Measurements from ENCODE around the gene NKAIN2.
"Not testable (repeated sequence)": the region's sequence is repeated elsewhere in the genome, so short reads cannot be mapped to it uniquely, and the experiment has no call there.

NKAIN2 gene

DNA sequence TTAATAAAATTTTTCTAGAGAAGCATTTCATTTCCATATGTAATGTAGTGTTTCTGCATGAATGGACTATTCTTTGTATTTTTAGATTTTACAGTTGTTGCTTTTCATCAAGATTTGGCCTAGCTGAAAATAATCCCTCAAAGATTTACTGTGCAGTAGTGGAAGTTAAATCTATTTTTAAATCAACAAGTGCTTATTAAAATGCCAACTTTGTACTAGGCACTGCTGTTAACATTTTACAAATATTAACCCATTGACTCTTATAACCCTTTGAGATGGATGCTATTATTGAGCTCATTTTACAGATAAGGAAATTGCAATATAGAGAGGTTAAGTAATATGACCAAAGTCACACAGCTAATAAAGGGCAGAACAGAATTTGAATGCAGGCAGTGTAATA lies 274.5 kb downstream of the NKAIN2 start:
- DNase-seq (ENCODE audit: low read depth in 2 of 2): no peak

DNA sequence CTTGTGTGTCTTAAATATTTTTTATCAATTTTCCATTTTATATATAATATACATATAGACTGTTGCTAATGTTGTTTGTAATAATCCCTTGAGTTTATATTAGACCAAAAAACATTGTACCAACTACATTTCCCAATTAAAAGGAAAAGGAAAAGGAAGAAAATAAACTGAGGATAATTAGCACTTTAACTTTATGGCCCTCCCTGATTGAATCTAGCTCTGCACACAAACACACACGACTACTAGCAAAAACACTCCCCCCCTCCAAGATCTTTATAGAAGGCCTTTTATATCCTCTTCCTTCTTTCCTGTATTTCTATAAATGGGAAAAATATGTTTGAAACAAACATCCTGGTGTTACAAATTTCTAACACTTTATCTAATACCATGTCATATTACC lies 276.8 kb downstream of the NKAIN2 start:
- DNase-seq (ENCODE audit: low read depth in 2 of 2): no peak

DNA sequence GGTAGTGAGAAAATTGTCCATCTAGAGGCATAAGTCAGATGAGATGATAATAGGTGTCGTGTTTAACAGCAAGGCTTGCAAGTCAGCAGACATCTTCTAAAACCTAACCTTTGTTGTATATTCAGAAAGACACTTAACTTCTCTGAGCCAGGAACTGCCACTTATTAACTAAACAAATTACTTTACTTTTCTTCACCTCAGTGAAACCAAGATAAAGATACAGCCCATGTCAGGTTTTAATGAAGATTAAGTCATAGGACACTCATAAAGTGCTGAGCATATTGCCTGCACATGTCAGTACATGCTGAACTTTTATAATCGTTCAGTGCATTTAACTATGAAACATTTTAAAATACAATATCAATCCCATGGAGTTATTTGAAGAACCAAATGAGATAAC lies 286.8 kb downstream of the NKAIN2 start:
- DNase-seq (ENCODE audit: low read depth in 2 of 2): no peak

GRCh38 chr6:124099520-124099919 lies 295.9 kb downstream of the NKAIN2 start:
- no peak for DNase-seq (ENCODE audit: low read depth in 2 of 2)

DNA sequence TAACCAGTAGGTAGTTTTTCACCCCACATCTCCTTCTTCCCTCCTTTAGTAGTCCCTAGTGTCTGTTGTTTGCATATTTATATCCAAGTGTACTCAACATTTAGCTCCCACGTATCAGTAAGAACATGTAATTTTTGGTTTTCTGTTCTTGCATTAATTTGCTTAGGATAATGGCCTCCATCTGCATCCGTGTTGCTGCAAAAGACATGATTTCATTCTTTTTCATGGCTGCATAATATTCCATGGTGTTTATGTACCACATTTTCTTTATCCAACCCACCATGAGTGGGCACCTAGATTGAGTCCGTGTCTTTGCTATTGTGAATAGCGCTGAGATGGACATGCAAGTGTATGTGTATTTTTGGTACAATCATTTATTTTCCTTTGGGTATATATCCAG lies 306.8 kb downstream of the NKAIN2 start:
- DNase-seq (ENCODE audit: low read depth in 2 of 2): no peak

DNA sequence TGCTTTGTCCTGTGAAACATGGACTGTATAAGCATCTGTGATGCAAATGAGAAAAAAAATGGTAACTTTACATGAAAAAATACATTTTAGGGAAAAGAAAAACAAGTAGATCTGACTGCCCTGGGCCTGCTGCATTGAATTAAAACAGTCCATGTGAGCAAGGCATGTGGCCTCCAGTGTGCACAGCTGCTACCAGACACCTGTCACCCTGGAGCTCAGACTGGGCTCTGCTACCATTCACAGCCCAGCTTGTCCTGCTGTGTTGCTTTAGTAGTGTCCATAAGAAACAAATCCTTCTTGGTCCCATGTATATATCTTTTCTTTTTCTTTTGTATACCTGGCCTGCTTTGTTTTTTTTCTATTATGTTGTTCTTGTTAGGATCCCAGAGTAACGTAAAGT lies 315.9 kb downstream of the NKAIN2 start:
- DNase-seq (ENCODE audit: low read depth in 2 of 2): no peak

GRCh38 chr6:124123617-124124209 lies 320.0 kb downstream of the NKAIN2 start:
- DNase-seq (ENCODE audit: low read depth in 2 of 2): no peak

- DNase-seq (ENCODE audit: low read depth in 2 of 2): no peak
Observed at GRCh38 chr6:124131259-124131658, 327.6 kb downstream of the NKAIN2 start.

DNA sequence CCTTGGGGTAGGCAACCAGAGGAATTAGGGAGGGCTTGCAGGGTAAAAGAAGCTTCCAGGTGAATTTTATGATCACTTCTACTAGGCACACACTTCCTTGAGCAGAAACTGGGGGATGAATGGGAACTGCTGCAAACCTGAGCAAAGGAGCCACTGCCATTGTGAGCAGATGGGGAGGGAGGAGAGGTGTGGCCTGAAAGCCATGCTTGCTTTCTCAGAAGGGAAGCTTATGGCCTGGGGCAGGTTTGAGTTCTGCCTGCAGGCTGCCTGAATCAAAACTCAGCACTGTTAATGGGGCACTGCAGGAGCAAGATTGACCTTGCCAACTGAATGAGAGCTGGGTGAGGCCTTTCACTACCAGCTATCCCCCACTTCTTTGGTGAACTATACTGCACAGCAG lies 328.1 kb downstream of the NKAIN2 start:
- no peak for DNase-seq (ENCODE audit: low read depth in 2 of 2)

GRCh38 chr6:124132256-124132655 lies 328.6 kb downstream of the NKAIN2 start:
- no peak for DNase-seq (ENCODE audit: low read depth in 2 of 2)

DNA sequence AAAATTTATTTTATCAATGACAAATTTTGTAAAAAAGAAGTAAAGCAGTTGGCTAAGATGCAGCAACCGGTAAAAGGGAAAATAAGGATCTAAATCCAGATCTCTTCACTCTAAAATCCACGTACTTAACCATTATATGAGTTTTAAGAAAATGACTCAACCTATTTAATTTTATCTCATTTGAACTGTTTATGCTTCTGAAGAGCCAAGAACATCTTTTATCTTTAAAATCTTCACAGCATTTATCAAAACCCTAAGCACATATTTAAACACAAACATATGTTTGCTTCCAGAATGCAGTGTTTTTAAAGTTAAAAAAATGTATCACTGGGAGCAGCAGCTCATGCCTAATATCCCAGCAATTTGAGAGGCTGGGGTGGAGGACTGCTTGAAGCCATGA lies 339.2 kb downstream of the NKAIN2 start:
- DNase-seq (ENCODE audit: low read depth in 2 of 2): no peak

GRCh38 chr6:124143435-124143834 lies 339.8 kb downstream of the NKAIN2 start:
- DNase-seq (ENCODE audit: low read depth in 2 of 2): no peak

DNA sequence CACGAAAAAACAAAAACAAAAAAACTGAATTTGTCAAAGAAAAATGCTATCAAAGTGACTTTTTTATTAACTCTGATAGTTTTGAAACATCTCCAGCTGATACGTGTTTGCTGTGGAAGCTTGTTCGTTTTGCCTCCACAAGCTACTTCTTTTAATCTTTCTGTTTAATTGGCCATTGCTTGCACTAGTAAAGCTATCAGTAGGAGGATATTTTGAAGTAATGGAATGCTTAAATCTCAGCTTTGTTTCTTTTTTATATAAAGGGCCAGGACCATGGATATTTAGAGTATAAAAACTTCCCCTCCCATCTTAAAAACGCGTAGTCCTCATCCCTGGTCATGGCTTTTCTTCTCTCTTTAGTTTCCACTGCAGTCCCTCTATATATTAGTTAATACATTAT lies 344.0 kb downstream of the NKAIN2 start:
- no peak for DNase-seq (ENCODE audit: low read depth in 2 of 2)

DNA sequence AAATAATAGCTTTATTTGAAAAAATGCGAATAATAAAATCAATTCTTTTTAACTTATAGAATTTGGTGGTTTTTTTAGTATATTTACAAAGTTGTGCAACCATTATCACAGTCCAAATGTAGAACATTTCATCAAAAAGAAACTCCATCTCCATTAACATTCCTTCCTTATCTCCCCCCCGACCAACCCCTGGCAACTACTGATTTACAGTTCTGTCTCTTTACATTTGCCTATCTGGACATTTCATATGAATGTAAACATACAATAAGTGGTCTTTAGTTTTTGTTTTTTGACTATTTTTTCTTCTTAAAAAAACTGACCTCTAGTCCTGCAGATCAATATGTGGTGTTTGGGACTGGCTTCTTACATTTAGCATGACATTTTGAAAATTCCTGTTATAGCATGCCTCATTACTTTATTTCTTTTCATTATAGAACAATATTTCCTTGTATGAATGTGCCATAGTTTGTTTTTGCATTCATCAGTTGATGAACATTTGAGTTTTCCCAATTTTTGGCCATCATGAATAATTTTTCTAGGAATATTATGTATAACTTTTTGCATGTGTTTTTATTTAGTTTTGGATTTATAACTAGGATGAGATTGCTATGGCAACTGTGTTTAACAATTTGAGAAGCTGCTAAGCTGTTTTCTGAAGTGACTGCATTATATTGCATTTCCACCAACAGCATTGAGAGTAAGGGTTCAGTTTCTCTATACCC lies 344.7 kb downstream of the NKAIN2 start:
- DNase-seq (ENCODE audit: low read depth in 2 of 2): no peak

DNA sequence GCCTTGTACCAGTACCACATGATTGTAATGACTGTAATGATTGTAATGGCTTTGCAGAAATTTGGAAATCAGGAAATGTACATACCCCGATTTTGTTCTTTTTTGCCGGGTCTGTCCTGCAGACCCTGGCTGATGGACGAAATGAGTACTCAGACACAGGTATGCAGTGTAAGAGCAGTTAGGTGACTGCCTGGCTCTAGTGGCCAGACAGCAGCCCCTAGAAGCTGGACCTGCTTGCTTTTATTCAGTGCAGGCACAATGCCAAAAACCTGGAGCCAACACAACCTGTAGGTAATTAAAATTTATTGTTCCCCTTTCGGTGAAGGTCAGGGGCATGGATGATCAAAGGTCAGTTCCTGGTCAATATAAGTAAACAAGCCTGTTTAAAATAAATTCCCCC lies 346.0 kb downstream of the NKAIN2 start:
- no peak for DNase-seq (ENCODE audit: low read depth in 2 of 2)

DNA sequence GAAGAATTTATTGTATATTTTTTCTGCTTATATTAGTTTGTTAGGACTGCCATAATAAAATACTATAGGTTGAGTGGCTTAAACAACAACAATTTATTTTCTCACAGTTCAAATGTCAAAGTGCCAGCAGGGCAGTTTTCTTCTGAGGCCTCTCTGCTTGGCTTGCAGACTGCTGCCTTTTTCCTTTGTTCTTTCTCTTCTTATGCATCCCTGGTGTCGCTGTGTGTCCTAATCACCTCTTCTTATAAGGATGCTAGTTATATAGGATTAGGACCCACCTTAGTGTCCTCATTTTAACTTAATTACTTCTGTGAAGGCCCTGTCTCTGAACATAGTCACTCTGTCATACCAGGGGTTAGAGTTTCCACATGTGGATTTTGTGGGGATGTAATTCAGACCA lies 354.4 kb downstream of the NKAIN2 start:
- DNase-seq (ENCODE audit: low read depth in 2 of 2): no peak

- no peak for DNase-seq (ENCODE audit: low read depth in 2 of 2)
Observed at GRCh38 chr6:124163676-124164075, 360.0 kb downstream of the NKAIN2 start.

GRCh38 chr6:124164343-124164742 lies 360.7 kb downstream of the NKAIN2 start:
- no peak for DNase-seq (ENCODE audit: low read depth in 2 of 2)

GRCh38 chr6:124167249-124167648 lies 363.6 kb downstream of the NKAIN2 start:
- DNase-seq (ENCODE audit: low read depth in 2 of 2): not testable (repeated sequence)

DNA sequence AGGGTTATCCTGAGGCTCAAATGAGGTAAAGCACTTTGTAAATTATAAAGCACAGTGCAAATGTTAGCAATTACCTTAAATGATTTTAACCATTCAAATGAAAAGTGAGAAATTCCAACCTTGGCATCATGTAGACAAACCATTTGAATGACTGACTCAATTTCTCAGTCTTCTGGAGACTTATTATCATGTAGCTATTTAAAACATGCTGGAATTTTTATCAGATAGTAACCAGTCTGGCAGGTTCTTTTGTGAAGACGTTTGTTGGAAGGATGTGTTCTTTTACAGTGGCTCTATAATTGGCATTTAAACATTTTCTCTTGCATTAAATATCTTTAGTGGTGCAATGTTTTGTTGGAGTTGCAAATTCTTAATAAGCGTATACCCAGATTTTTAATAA lies 386.6 kb downstream of the NKAIN2 start:
- DNase-seq (ENCODE audit: low read depth in 2 of 2): no peak

DNA sequence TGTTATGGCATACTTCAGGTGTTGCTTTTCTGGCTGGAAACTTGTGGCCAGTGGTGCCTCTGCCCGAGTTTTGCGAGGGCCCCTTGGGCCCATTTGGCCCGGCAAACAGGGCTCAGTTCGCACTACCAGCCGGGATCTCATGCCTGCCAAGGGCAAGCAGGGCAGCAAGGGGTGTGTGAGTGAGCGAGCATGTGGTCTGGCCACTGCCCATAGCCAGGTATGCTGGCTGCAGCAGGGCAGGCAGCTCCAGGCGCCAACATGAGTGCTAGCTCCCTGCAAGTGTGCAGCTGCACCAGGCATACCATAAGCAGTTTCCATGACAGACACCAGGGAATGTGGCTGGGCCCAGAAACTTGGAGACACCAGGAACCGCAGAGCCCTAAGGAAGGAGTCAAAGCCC lies 389.5 kb downstream of the NKAIN2 start:
- no peak for DNase-seq (ENCODE audit: low read depth in 2 of 2)

GRCh38 chr6:124197148-124197547 lies 393.5 kb downstream of the NKAIN2 start:
- DNase-seq (ENCODE audit: low read depth in 2 of 2): no peak

GRCh38 chr6:124199286-124199685 lies 395.6 kb downstream of the NKAIN2 start:
- no peak for DNase-seq (ENCODE audit: low read depth in 2 of 2)

GRCh38 chr6:124200661-124201060 lies 397.0 kb downstream of the NKAIN2 start:
- DNase-seq (ENCODE audit: low read depth in 2 of 2): no peak

Data from stimulated activated CD8-positive, alpha-beta memory T cell treated with anti-CD3 and anti-CD28 coated beads, Interleukin-7, amount 100 ng/mL, for 1 hour (primary cell).